ENCODE results near the gene OXSR1.

DNA sequence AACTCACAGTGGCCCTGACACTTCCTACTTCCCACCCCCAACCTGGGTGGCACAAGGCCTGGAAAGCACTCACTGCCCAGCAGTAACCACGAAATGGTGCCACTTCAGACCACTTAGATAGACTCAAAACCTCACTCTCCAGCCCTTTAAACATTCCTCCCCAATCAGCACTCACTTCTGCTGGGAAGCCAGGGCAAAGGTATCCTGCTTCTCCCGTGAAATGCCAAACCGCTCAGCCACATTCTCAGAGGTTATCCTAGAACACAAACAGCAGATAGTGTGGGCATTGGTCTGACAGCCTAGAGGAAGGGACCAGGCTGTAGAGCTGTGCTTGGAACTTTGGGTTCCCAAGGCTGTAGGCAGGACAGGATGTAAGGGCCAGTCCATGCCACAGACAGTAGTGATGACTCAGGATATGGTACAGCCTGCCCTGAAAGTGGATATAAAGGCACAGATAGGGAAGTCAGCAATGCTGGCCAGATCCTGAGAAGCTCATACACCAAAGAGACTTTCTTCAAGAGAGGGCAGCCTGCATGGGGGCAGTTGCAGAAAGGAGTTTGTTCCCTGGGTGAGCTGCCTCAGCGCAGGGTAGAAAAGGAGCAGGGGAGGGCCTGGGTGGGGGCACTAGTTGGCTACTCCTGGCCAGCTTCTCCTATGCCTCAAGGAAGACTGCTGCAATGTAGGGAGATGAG, 37.6 kb upstream of the OXSR1 start:
- TF ChIP-seq GATA3 (IDR thresholded peaks at IDR 0.05; ENCODE audit: low read depth, low read length) (no peak), GATA2 (IDR thresholded peaks at IDR 0.05; ENCODE audit: low read depth, low read length) (no peak)
